RWPE1 (cell line): ENCODE data around the gene FAM184A.
A peak's percentile ranks its signal among the peaks of the same experiment; 100 is the strongest.

Experiments
- CTCF ChIA-PET: fragments of 350-600 bp; sonication (Branson Sonifier 250); formaldehyde crosslinking; extraction: SDS; loops from one replicate; lab custom pipeline; 2021; lab: Yijun Ruan, JAX
- POLR2A ChIA-PET: fragments of 400-600 bp; formaldehyde crosslinking; extraction: SDS; loops from one replicate; lab custom pipeline; 2020; ENCODE audit warnings: antibody characterized with exemption; ENCODE audit not compliant: low non-redundant PET; lab: Yijun Ruan, JAX
- DNase-seq: peaks from one replicate; pipeline ENCODE4 v3.0.0; 2012; ENCODE audit warnings: low spot score
- H3K27ac ChIP-seq: fragments of 450-650 bp; 2 replicates; pipeline ENCODE4 v1.5.1; 2017
- CTCF ChIP-seq: fragments of 450-650 bp; conservative IDR thresholded peaks from 2 replicates; pipeline ENCODE4 v1.5.1; 2017; ENCODE audit warnings: low read depth, mild to moderate bottlenecking

FAM184A gene

DNA sequence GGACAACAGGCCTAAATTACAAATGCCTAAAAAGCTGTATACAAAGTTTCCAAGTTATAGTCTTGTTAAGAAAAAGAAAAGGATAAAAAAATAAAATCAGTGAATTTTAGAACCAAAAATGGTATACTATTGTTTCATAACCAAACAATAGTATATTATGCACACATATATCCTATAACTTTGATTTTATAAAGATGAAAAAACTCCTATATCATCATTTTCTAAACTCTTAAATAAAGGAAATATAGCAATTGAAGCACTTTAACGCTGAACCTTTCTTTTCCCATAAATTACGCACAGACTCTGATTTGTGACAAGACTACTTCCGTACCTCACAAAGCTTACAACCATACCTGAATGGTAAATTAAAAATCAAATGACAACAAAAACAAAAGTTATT is 107.6 kb downstream of the FAM184A start:
- no peak for TF ChIP-seq CTCF
- no peak overlapping the region for H3K27ac ChIP-seq
- CTCF ChIA-PET, result interaction anchor here (0.7 kb wide), 1 partner anchor 1643 kb away, joined by 4 read pairs; no protein-coding TSS in a partner anchor
- DNase-seq, result no peak
- POLR2A ChIA-PET, result no interaction called here

GRCh38 chr6:118968416-118968815 is 110.0 kb downstream of the FAM184A start:
- H3K27ac ChIP-seq, result no peak overlapping the region
- CTCF ChIA-PET, result interaction anchor here (0.7 to 1.7 kb wide), 2 partner anchors 20 to 142 kb away, joined by 3 to 14 read pairs; no protein-coding TSS in a partner anchor
- no peak for DNase-seq
- peak; percentile 50 for TF ChIP-seq CTCF
- POLR2A ChIA-PET, result no interaction called here

DNA sequence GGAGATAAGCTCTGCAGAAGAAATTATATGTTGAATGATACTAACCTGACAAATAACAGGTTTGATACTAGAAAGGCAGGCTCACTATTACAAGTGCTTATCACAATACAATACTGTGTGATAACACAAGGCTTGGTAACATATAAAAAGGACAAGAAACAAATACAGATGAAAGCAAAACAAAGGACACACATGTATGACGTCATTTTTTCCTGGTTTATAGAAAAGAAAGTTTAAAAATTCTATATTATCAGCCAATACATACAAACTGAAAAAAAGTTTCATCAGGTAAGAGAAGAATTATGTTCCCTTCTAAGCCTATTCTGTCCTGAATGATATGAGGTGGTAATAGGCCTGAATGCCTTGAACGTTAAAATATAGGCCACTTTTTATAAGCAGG is 111.2 kb downstream of the FAM184A start:
- DNase-seq, result no peak
- CTCF ChIA-PET, result interaction anchor here (0.6 to 1.7 kb wide), 3 partner anchors 39 to 143 kb away, joined by 3 to 14 read pairs (median 4); no protein-coding TSS in a partner anchor
- H3K27ac ChIP-seq, result no peak overlapping the region
- POLR2A ChIA-PET, result no interaction called here
- TF ChIP-seq CTCF, result no peak

DNA sequence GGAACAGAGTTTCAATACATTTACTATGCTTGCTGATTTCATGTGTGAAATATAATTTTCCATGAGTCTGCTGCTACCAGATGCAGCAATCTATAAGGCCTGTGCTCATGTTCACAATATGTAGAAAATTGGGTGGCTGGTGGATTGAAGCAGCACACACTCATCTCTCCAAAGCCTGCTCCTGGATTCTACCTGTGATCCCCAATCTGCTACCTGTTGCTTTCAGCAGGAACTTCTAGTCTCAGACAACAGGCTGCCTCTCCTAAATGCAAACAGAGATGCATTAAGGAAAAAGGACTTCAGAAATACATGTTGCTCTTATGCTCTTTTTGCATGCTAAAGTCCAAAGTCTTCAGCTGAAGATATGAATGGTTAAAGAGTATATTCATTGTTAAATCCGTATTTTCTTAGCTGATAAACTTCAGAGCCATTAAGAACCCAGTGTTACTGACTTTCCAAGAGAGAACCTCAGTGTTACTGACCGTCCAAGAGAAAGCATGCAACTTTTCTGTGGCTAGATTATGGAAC is 112.6 kb downstream of the FAM184A start:
- DNase-seq, result no peak
- TF ChIP-seq CTCF, result no peak
- ChIA-PET CTCF (interaction anchor here (2.0 kb wide), 1 partner anchor 144 kb away, joined by 7 read pairs; no protein-coding TSS in a partner anchor), POLR2A (no interaction called here)
- H3K27ac ChIP-seq, result no peak overlapping the region

- no peak for DNase-seq
- no peak for TF ChIP-seq CTCF
- H3K27ac ChIP-seq, result no peak overlapping the region
- ChIA-PET POLR2A (no interaction called here), CTCF (interaction anchor here (2.0 kb wide), 1 partner anchor 145 kb away, joined by 7 read pairs; no protein-coding TSS in a partner anchor)
Measured at GRCh38 chr6:118965371-118965770, 113.1 kb downstream of the FAM184A start.

GRCh38 chr6:118963003-118963402 is 115.5 kb downstream of the FAM184A start:
- DNase-seq, result no peak
- peak; percentile 48 for TF ChIP-seq CTCF
- H3K27ac ChIP-seq, result no peak overlapping the region
- POLR2A ChIA-PET, result no interaction called here
- CTCF ChIA-PET, result interaction anchor here (0.6 to 0.9 kb wide), 4 partner anchors 131 to 150 kb away, joined by 3 to 5 read pairs (median 4); no protein-coding TSS in a partner anchor
